ENCODE measurements around the gene ASB8. TPM values are rescaled to one million over a fixed set of nuclear protein-coding genes. Genes with fewer than 3 reads are reported as not detected.

The ASB8 gene
- polyA plus RNA-seq, 2 donors, result 9.9 to 16.4 TPM

DNA sequence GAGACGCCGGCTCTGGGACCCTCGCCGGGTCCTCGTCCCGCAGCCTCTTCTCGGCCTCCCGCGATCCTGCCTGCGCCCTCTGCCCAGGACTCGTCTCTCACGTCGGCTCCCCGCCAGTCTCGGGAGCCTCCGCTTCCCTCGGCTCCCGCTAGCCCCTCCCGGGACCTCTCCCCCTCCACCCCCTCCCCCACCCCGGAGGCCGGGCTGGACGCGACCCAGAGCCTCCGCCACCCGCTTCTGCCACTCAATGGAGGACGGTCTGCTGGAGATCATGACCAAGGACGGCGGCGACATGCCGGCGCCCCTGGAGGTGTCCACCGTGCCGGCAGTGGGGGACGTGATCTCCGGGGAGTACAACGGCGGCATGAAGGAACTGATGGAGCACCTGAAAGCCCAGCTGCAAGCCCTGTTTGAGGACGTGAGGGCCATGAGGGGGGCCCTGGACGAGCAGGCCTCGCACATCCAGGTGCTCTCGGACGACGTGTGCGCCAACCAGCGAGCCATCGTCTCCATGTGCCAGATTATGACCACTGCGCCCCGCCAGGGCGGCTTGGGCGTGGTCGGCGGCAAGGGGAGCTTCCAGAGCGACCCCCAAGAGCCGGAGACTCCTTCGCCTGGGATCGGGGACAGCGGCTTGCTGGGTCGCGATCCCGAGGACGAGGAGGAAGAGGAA, 26.7 kb upstream of the ASB8 start:
- H3K27me3 ChIP-seq (ENCODE audit: control insufficient read depth in 1 of 2, insufficient read depth in 2 of 2, low read length in 2 of 2), result no peaks in the 10 kb centered on the region
- peak overlapping the region; percentile 57 to 59 for H3K4me3 ChIP-seq (ENCODE audit: low read depth in 1 of 2, low read length in 2 of 2)
- no peaks in the 10 kb centered on the region for H3K36me3 ChIP-seq (ENCODE audit: control insufficient read depth in 2 of 2, insufficient read depth in 2 of 2, low read length in 1 of 2)
- no peaks in the 10 kb centered on the region for H3K9me3 ChIP-seq (ENCODE audit: control insufficient read depth in 2 of 2, insufficient read depth in 1 of 2, low read depth in 1 of 2, low read length in 1 of 2)
- 4% methylated on average over 56 to 61 of the region's 61 CpGs for WGBS, 2 donors
- H3K27ac ChIP-seq (ENCODE audit: low read depth in 2 of 2, low read length in 1 of 2), result no peak overlapping the region
- H3K4me1 ChIP-seq (ENCODE audit: control insufficient read depth in 2 of 2, insufficient read depth in 2 of 2, low read length in 1 of 2), result peaks cover 2 to 10% of the 10 kb centered on the region in 2 donors

DNA sequence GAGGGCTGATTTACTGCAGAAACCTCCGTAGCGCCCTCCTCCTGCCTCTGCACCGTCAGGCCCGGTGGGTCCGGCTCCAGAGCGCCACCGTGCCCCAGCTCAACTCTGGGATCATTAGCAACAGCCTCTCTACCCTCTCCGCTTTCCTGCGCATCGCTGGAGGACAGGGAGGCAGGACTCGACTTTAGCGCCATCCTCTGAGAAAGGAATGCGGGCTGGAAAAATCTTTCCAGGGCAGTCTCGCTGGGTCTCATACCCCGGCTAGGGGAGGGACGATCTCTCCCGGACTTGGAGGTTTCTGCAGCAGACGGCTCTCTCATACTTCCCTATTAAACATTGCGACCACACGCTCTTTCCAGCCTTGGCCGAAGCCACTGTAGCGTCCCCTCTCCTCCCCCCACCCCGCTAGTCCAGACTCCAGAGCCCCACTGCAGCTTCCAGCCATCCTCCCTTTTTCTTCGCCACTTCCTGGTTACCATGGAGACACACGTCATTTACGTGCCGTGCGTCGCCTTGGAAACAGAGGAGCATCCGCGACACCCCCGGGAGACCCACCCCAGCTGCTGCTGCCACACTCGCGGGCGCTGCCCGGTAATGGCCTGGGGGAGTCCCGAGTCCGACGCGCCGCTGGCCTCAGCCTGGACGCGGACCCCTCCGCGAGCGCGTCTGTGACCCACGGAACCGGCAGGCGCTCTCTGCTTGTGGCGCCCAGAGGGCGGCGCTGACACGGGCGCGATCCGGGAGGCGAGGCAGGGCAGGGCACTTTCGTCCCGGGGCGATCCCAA, 26.0 kb upstream of the ASB8 start, which contains the start of gene CCDC184:
Gene CCDC184 (plus strand): TSS at position 554 of the 785 bp plus-strand sequence. CDS start 479 bp downstream, outside the sequence.
- 1% methylated on average over 54 to 61 of the region's 61 CpGs for WGBS, 2 donors
- peak within 1 kb of the TSS; percentile 57 to 59 for H3K4me3 ChIP-seq (ENCODE audit: low read depth in 1 of 2, low read length in 2 of 2)
- H3K9me3 ChIP-seq (ENCODE audit: control insufficient read depth in 2 of 2, insufficient read depth in 1 of 2, low read depth in 1 of 2, low read length in 1 of 2), result no peaks in the 10 kb centered on the region
- H3K27me3 ChIP-seq (ENCODE audit: control insufficient read depth in 1 of 2, insufficient read depth in 2 of 2, low read length in 2 of 2), result no peaks in the 10 kb centered on the region
- H3K4me1 ChIP-seq (ENCODE audit: control insufficient read depth in 2 of 2, insufficient read depth in 2 of 2, low read length in 1 of 2), result peaks cover 2 to 10% of the 10 kb centered on the region in 2 donors
- no peak within 1 kb of the TSS for H3K27ac ChIP-seq (ENCODE audit: low read depth in 2 of 2, low read length in 1 of 2)
- H3K36me3 ChIP-seq (ENCODE audit: control insufficient read depth in 2 of 2, insufficient read depth in 2 of 2, low read length in 1 of 2), result no peaks in the 10 kb centered on the region

- no peaks in the 10 kb centered on the region for H3K27me3 ChIP-seq (ENCODE audit: control insufficient read depth in 1 of 2, insufficient read depth in 2 of 2, low read length in 2 of 2)
- peaks cover 2 to 10% of the 10 kb centered on the region in 2 donors for H3K4me1 ChIP-seq (ENCODE audit: control insufficient read depth in 2 of 2, insufficient read depth in 2 of 2, low read length in 1 of 2)
- H3K36me3 ChIP-seq (ENCODE audit: control insufficient read depth in 2 of 2, insufficient read depth in 2 of 2, low read length in 1 of 2), result no peaks in the 10 kb centered on the region
- no peaks in the 10 kb centered on the region for H3K9me3 ChIP-seq (ENCODE audit: control insufficient read depth in 2 of 2, insufficient read depth in 1 of 2, low read depth in 1 of 2, low read length in 1 of 2)
- no peak overlapping the region for H3K27ac ChIP-seq (ENCODE audit: low read depth in 2 of 2, low read length in 1 of 2)
- 10 to 11% methylated on average over 7 of the region's 7 CpGs for WGBS, 2 donors
- H3K4me3 ChIP-seq (ENCODE audit: low read depth in 1 of 2, low read length in 2 of 2), result peak overlapping the region; percentile 57 to 59
Measured at GRCh38 chr12:48182631-48183030, 25.3 kb upstream of the ASB8 start.

GRCh38 chr12:48180857-48181495, 23.7 kb upstream of the ASB8 start:
- no peaks in the 10 kb centered on the region for H3K9me3 ChIP-seq (ENCODE audit: control insufficient read depth in 2 of 2, insufficient read depth in 1 of 2, low read depth in 1 of 2, low read length in 1 of 2)
- H3K27me3 ChIP-seq (ENCODE audit: control insufficient read depth in 1 of 2, insufficient read depth in 2 of 2, low read length in 2 of 2), result no peaks in the 10 kb centered on the region
- WGBS, 2 donors, result 89 to 94% methylated on average over 2 of the region's 2 CpGs
- no peak overlapping the region for H3K4me3 ChIP-seq (ENCODE audit: low read depth in 1 of 2, low read length in 2 of 2)
- peaks cover 2 to 10% of the 10 kb centered on the region in 2 donors for H3K4me1 ChIP-seq (ENCODE audit: control insufficient read depth in 2 of 2, insufficient read depth in 2 of 2, low read length in 1 of 2)
- no peaks in the 10 kb centered on the region for H3K36me3 ChIP-seq (ENCODE audit: control insufficient read depth in 2 of 2, insufficient read depth in 2 of 2, low read length in 1 of 2)
- no peak overlapping the region for H3K27ac ChIP-seq (ENCODE audit: low read depth in 2 of 2, low read length in 1 of 2)

DNA sequence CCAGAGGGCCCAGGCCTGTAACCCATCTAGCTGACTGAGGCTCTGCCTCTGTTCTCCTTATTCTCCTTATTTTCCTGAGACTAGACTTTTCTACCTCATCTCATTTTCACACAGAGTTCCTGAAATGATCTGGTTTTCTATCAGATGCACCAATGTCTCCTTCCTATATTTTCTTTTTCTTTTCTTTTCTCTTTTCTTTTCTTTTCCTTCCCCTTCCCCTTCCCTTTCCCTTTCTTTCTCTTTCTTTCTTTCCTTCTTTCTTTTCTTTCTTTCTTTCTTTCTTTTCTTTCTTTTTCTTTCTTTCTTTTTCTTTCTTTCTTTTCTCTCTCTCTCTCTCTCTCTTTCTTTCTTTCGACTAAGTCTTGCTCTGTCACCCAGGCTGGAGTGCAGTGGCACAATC, 23.1 kb upstream of the ASB8 start:
- WGBS, 2 donors, result 88 to 89% methylated on average over 1 of the region's 1 CpG
- Histone ChIP-seq H3K36me3 (ENCODE audit: control insufficient read depth in 2 of 2, insufficient read depth in 2 of 2, low read length in 1 of 2) (no peaks in the 10 kb centered on the region), H3K4me1 (ENCODE audit: control insufficient read depth in 2 of 2, insufficient read depth in 2 of 2, low read length in 1 of 2) (peaks cover 2 to 8% of the 10 kb centered on the region in 2 donors), H3K9me3 (ENCODE audit: control insufficient read depth in 2 of 2, insufficient read depth in 1 of 2, low read depth in 1 of 2, low read length in 1 of 2) (no peaks in the 10 kb centered on the region), H3K27me3 (ENCODE audit: control insufficient read depth in 1 of 2, insufficient read depth in 2 of 2, low read length in 2 of 2) (no peaks in the 10 kb centered on the region), H3K27ac (ENCODE audit: low read depth in 2 of 2, low read length in 1 of 2) (no peak overlapping the region), H3K4me3 (ENCODE audit: low read depth in 1 of 2, low read length in 2 of 2) (no peak overlapping the region)

GRCh38 chr12:48179466-48179865, 22.2 kb upstream of the ASB8 start:
- H3K27me3 ChIP-seq (ENCODE audit: control insufficient read depth in 1 of 2, insufficient read depth in 2 of 2, low read length in 2 of 2), result no peaks in the 10 kb centered on the region
- no peaks in the 10 kb centered on the region for H3K36me3 ChIP-seq (ENCODE audit: control insufficient read depth in 2 of 2, insufficient read depth in 2 of 2, low read length in 1 of 2)
- H3K4me1 ChIP-seq (ENCODE audit: control insufficient read depth in 2 of 2, insufficient read depth in 2 of 2, low read length in 1 of 2), result peaks cover 2 to 4% of the 10 kb centered on the region in 2 donors
- 93% methylated on average over 1 of the region's 1 CpG for WGBS, 2 donors
- H3K4me3 ChIP-seq (ENCODE audit: low read depth in 1 of 2, low read length in 2 of 2), result no peak overlapping the region
- no peak overlapping the region for H3K27ac ChIP-seq (ENCODE audit: low read depth in 2 of 2, low read length in 1 of 2)
- H3K9me3 ChIP-seq (ENCODE audit: control insufficient read depth in 2 of 2, insufficient read depth in 1 of 2, low read depth in 1 of 2, low read length in 1 of 2), result no peaks in the 10 kb centered on the region

GRCh38 chr12:48177982-48178381, 20.7 kb upstream of the ASB8 start:
- no peaks in the 10 kb centered on the region for H3K27me3 ChIP-seq (ENCODE audit: control insufficient read depth in 1 of 2, insufficient read depth in 2 of 2, low read length in 2 of 2)
- H3K27ac ChIP-seq (ENCODE audit: low read depth in 2 of 2, low read length in 1 of 2), result no peak overlapping the region
- no peaks in the 10 kb centered on the region for H3K36me3 ChIP-seq (ENCODE audit: control insufficient read depth in 2 of 2, insufficient read depth in 2 of 2, low read length in 1 of 2)
- WGBS, 2 donors, result 75% methylated on average over 4 of the region's 4 CpGs
- H3K4me1 ChIP-seq (ENCODE audit: control insufficient read depth in 2 of 2, insufficient read depth in 2 of 2, low read length in 1 of 2), result peaks cover 0 to under 1% of the 10 kb centered on the region in 2 donors
- no peaks in the 10 kb centered on the region for H3K9me3 ChIP-seq (ENCODE audit: control insufficient read depth in 2 of 2, insufficient read depth in 1 of 2, low read depth in 1 of 2, low read length in 1 of 2)
- H3K4me3 ChIP-seq (ENCODE audit: low read depth in 1 of 2, low read length in 2 of 2), result no peak overlapping the region

DNA sequence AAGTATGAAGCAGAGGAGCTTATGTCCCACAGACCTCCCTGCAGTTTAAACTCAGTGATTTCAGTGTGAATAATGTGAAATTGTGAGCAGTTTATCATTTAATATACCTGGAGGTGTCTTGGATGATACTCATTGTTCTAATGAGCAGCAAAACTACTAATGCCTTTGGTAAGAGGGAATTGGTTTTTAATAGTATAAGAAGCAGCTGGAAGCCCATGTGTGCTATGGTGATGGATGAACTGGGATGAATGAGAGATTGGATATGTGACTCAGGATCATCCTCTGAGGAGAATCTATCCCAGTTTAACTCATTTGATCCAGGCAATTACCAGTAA, 19.1 kb upstream of the ASB8 start:
- no peaks in the 10 kb centered on the region for H3K9me3 ChIP-seq (ENCODE audit: control insufficient read depth in 2 of 2, insufficient read depth in 1 of 2, low read depth in 1 of 2, low read length in 1 of 2)
- no peaks in the 10 kb centered on the region for H3K36me3 ChIP-seq (ENCODE audit: control insufficient read depth in 2 of 2, insufficient read depth in 2 of 2, low read length in 1 of 2)
- H3K27ac ChIP-seq (ENCODE audit: low read depth in 2 of 2, low read length in 1 of 2), result no peak overlapping the region
- no peak overlapping the region for H3K4me3 ChIP-seq (ENCODE audit: low read depth in 1 of 2, low read length in 2 of 2)
- H3K4me1 ChIP-seq (ENCODE audit: control insufficient read depth in 2 of 2, insufficient read depth in 2 of 2, low read length in 1 of 2), result no peaks in the 10 kb centered on the region
- no peaks in the 10 kb centered on the region for H3K27me3 ChIP-seq (ENCODE audit: control insufficient read depth in 1 of 2, insufficient read depth in 2 of 2, low read length in 2 of 2)

DNA sequence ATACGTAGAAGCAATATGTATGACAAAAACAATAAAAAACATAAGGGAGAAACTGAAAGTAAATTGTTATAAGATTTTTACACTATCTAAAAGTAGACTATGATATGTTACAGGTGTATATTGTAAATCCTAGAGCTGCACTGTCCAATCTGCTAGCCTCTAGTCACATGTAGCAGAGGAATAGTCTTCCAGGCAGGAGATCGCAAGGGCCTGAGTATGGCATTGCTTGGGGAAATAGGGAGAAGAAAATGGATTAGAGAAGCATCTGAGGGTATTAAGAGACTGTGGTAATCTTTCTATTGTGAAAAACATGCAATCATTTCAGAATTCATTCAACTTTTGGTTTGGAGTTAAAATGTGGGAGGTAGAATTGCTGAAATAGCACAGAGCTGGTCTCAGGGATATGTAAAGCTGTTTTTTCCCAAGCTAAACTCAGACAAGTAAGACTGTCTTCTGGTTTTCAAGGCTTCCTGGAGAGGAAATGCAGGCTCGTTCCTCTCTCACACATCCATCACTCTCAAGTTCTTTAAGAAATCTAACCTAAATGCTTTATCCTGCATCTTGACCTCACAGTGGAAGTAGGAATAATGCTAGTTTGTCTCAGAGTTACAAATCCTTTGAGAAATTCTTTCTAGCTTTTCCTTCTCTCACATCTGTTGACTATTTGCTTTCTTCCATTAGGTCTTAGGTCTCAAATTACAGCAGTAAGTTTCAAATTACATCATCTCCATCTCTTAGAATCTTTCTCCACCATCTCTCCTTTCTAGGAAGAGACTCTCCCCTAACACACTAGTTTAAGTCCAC, 18.5 kb upstream of the ASB8 start:
- H3K4me3 ChIP-seq (ENCODE audit: low read depth in 1 of 2, low read length in 2 of 2), result no peak overlapping the region
- H3K36me3 ChIP-seq (ENCODE audit: control insufficient read depth in 2 of 2, insufficient read depth in 2 of 2, low read length in 1 of 2), result no peaks in the 10 kb centered on the region
- H3K4me1 ChIP-seq (ENCODE audit: control insufficient read depth in 2 of 2, insufficient read depth in 2 of 2, low read length in 1 of 2), result no peaks in the 10 kb centered on the region
- no peak overlapping the region for H3K27ac ChIP-seq (ENCODE audit: low read depth in 2 of 2, low read length in 1 of 2)
- no peaks in the 10 kb centered on the region for H3K27me3 ChIP-seq (ENCODE audit: control insufficient read depth in 1 of 2, insufficient read depth in 2 of 2, low read length in 2 of 2)
- no peaks in the 10 kb centered on the region for H3K9me3 ChIP-seq (ENCODE audit: control insufficient read depth in 2 of 2, insufficient read depth in 1 of 2, low read depth in 1 of 2, low read length in 1 of 2)
- WGBS, 2 donors, result 68 to 69% methylated on average over 3 of the region's 3 CpGs
